SJCRH30 (cell line): ENCODE measurements around the gene TMEM63A. TPM values are rescaled to one million over a fixed set of nuclear protein-coding genes. Genes with fewer than 3 reads are reported as not detected.

Experiments used
- DNase-seq, 2 experiments: peaks; one replicate each; pipeline ENCODE4 v3.0.0-alpha.2; 2015 to 2020
- H3K27ac ChIP-seq: fragments of 250-450 bp; sonication (Bioruptor Pico); 2 replicates; pipeline ENCODE4 v1.5.1; 2020; ENCODE audit warnings: mild to moderate bottlenecking, moderate library complexity
- H3K27me3 ChIP-seq: fragments of 250-450 bp; sonication (Bioruptor Pico); 2 replicates; pipeline ENCODE4 v1.5.1; 2020; ENCODE audit warnings: mild to moderate bottlenecking, moderate library complexity
- H3K36me3 ChIP-seq: fragments of 250-450 bp; sonication (Bioruptor Pico); 2 replicates; pipeline ENCODE4 v1.5.1; 2020; ENCODE audit warnings: mild to moderate bottlenecking, moderate library complexity
- H3K4me1 ChIP-seq: fragments of 250-450 bp; sonication (Bioruptor Pico); 2 replicates; pipeline ENCODE4 v1.5.1; 2020; ENCODE audit warnings: mild to moderate bottlenecking, moderate library complexity
- H3K4me3 ChIP-seq: fragments of 250-450 bp; sonication (Bioruptor Pico); 2 replicates; pipeline ENCODE4 v1.5.1; 2020; ENCODE audit warnings: mild to moderate bottlenecking, moderate library complexity
- H3K9me3 ChIP-seq: fragments of 250-450 bp; sonication (Bioruptor Pico); replicated peaks from 2 replicates; pipeline ENCODE4 v1.5.1; 2020; ENCODE audit warnings: mild to moderate bottlenecking, moderate library complexity
- total RNA-seq: library from RNA; depleted of rRNA; stranded (reverse); fragments of >200 nt; shearing (Covaris generic); gene quantifications from 2 replicates; pipeline ENCODE4 v1.2.3, GENCODE V29; 2014

The TMEM63A gene
- total RNA-seq, 1 experiment from 2014 or later, result 20.4 TPM

DNA sequence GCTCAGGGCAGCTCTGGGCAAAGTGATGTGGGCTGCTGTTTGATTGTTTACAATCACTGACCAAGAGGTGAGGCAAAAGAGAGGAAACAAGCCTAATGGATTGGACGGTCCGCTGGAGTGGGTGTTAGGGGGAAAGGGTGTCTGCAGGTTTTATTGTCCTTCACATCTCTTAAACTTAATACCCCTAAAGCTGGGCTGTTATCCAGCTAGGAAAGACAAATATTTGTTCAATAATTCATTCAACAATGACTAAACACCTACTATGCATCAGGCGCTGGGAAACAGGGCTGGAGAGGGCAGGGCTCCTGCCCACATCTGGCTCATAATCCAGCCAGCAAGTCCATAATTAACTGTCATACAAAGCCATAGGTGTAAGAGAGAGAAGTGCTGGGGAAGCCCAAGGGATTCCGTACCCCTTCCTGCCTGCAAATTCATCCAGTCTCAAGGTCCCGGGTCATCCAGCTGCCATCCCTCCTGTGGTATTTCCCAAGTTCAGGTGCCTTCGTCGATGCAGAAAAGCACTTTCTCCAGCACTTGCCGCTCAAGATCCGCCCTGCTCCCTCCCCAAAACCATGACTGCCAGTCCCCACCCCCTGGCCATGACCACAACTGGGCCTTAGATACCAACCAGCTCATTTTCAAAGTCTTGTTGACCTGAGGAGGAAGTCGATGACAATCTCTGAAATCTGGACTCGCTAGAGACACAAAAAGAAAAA lies 10.7 kb downstream of the TMEM63A start:
- H3K4me1 ChIP-seq, result peaks cover 24% of the 10 kb centered on the region
- H3K27ac ChIP-seq, result no peak overlapping the region
- DNase-seq, result peak in 1 of 2 experiments; percentile 22
- H3K36me3 ChIP-seq, result peaks cover 11% of the 10 kb centered on the region
- H3K9me3 ChIP-seq, result no peaks in the 10 kb centered on the region
- no peaks in the 10 kb centered on the region for H3K27me3 ChIP-seq
- H3K4me3 ChIP-seq, result no peak overlapping the region

GRCh38 chr1:225870911-225871310 lies 11.3 kb downstream of the TMEM63A start:
- no peaks in the 10 kb centered on the region for H3K27me3 ChIP-seq
- no peak overlapping the region for H3K27ac ChIP-seq
- H3K36me3 ChIP-seq, result peaks cover 11% of the 10 kb centered on the region
- H3K4me1 ChIP-seq, result peaks cover 19% of the 10 kb centered on the region
- no peaks in the 10 kb centered on the region for H3K9me3 ChIP-seq
- H3K4me3 ChIP-seq, result no peak overlapping the region
- DNase-seq, result peak; percentile 60 to 72

DNA sequence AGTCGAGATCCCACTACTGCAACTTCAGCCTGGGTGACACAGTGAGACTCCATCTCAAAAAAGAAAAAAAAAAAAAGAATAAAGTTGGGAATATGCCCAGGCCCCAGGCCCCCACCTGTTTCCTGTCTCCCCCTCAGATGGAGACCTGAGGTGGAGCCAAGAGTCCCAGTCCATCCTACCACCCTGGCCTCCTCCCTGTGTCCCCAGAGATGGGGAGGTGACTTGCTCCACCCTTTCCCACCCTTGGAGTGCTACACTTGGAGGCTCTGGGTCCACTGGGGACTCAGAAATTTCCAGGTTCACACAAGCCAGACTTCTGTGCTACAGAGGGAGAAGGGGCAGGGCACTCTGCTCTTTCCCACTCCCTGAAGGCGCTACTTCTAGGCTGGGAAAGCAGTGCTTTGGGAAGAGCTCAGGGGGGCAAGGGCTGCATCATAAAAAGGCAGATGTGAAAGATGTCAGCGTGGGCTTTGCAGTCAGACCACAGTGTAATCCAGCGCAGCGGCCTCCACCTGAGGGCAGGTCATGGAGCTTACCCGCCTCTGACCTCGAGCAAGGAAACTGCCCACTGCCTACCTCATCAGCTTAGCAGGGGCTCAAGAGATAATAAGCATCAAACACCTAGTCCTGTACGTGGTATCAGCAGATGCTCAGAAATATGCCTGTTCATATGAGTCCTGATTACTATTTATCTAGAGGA lies 13.4 kb downstream of the TMEM63A start:
- H3K9me3 ChIP-seq, result no peaks in the 10 kb centered on the region
- no peaks in the 10 kb centered on the region for H3K27me3 ChIP-seq
- H3K4me1 ChIP-seq, result peaks cover 19% of the 10 kb centered on the region
- peak; percentile 65 to 71 for DNase-seq
- no peak overlapping the region for H3K4me3 ChIP-seq
- peaks cover 14% of the 10 kb centered on the region for H3K36me3 ChIP-seq
- H3K27ac ChIP-seq, result no peak overlapping the region

GRCh38 chr1:225866981-225867380 lies 15.2 kb downstream of the TMEM63A start:
- Histone ChIP-seq H3K4me1 (peaks cover 19% of the 10 kb centered on the region), H3K9me3 (no peaks in the 10 kb centered on the region), H3K36me3 (peaks cover 14% of the 10 kb centered on the region), H3K4me3 (no peak overlapping the region), H3K27ac (no peak overlapping the region), H3K27me3 (no peaks in the 10 kb centered on the region)
- DNase-seq, result no peak

GRCh38 chr1:225866061-225866837 lies 15.9 kb downstream of the TMEM63A start:
- Histone ChIP-seq H3K4me1 (peaks cover 14% of the 10 kb centered on the region), H3K27ac (no peak overlapping the region), H3K9me3 (no peaks in the 10 kb centered on the region), H3K27me3 (no peaks in the 10 kb centered on the region), H3K4me3 (no peak overlapping the region), H3K36me3 (peaks cover 14% of the 10 kb centered on the region)
- DNase-seq, result no peak

GRCh38 chr1:225865514-225865913 lies 16.7 kb downstream of the TMEM63A start:
- peaks cover 6% of the 10 kb centered on the region for H3K4me1 ChIP-seq
- H3K36me3 ChIP-seq, result peaks cover 14% of the 10 kb centered on the region
- H3K9me3 ChIP-seq, result no peaks in the 10 kb centered on the region
- H3K27ac ChIP-seq, result no peak overlapping the region
- no peak for DNase-seq
- no peaks in the 10 kb centered on the region for H3K27me3 ChIP-seq
- no peak overlapping the region for H3K4me3 ChIP-seq

GRCh38 chr1:225863167-225863566 lies 19.0 kb downstream of the TMEM63A start:
- Histone ChIP-seq H3K36me3 (peaks cover 15% of the 10 kb centered on the region), H3K27me3 (no peaks in the 10 kb centered on the region), H3K4me3 (no peak overlapping the region), H3K4me1 (no peaks in the 10 kb centered on the region), H3K27ac (no peak overlapping the region), H3K9me3 (no peaks in the 10 kb centered on the region)
- no peak for DNase-seq

- no peaks in the 10 kb centered on the region for H3K27me3 ChIP-seq
- DNase-seq, result no peak
- H3K36me3 ChIP-seq, result peaks cover 15% of the 10 kb centered on the region
- no peaks in the 10 kb centered on the region for H3K9me3 ChIP-seq
- no peak overlapping the region for H3K27ac ChIP-seq
- no peaks in the 10 kb centered on the region for H3K4me1 ChIP-seq
- H3K4me3 ChIP-seq, result no peak overlapping the region
Observed at GRCh38 chr1:225862581-225862950, 19.6 kb downstream of the TMEM63A start.

DNA sequence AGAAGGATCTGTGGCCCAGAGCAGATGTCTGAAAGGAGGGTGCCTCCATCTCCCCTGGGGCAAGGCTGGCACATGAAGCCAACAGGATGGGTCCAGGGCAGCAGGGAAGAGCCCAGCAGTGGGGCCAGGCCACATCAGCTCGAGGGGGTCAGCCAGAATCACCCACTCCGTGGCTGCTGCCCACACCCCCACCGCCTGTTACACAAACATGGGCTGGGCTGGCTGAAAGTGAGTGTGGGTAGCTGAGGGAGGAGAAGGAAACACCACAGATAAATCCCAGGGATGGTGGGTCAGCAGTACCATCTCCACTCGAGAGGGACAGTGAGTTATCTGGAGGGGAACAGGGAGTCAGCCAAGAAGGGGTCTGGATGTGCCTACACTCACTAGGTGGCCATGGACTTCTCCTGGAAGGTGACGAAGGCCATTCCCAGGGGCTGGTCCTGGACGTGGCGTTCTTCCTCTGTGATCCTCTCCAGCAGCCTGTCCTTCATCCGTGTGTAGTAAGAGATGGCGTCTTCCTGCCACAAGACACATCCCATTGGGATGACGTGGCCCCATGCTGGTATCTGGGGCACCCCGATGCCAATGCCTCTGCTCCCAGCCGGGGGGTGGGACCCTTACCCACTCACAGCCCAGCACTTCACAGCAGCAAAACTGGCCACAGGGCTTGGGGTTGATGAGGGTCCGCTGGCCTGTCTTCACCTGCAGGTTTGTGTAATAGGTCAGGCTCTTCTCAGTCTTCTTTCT lies 20.2 kb downstream of the TMEM63A start:
- H3K4me1 ChIP-seq, result no peaks in the 10 kb centered on the region
- no peaks in the 10 kb centered on the region for H3K9me3 ChIP-seq
- no peak for DNase-seq
- H3K27ac ChIP-seq, result no peak overlapping the region
- H3K27me3 ChIP-seq, result no peaks in the 10 kb centered on the region
- H3K36me3 ChIP-seq, result peaks cover 11% of the 10 kb centered on the region
- no peak overlapping the region for H3K4me3 ChIP-seq

GRCh38 chr1:225860876-225861441 lies 21.2 kb downstream of the TMEM63A start:
- no peak overlapping the region for H3K27ac ChIP-seq
- H3K36me3 ChIP-seq, result peaks cover 9% of the 10 kb centered on the region
- no peaks in the 10 kb centered on the region for H3K9me3 ChIP-seq
- H3K4me1 ChIP-seq, result no peaks in the 10 kb centered on the region
- H3K4me3 ChIP-seq, result no peak overlapping the region
- DNase-seq, result no peak
- no peaks in the 10 kb centered on the region for H3K27me3 ChIP-seq

DNA sequence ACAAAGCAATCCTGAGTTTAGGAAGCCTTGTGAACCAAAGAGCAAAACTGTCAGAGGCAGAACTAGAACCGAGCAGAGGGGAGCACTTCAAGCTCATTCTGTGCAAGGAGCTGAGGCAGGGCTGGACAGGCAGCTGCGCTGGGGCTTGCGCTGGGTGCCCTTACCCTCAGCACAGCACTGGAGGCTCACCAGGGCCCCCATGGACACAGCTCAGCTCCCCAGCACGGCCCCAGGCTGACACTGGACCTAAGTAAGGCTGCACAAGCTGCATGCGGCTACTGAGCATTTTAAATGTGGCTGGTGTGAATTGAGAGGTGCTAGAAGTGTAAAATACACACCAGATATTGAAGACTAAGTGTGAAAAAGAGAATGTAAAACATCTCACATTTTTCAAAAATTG lies 22.1 kb downstream of the TMEM63A start:
- Histone ChIP-seq H3K36me3 (peaks cover 12% of the 10 kb centered on the region), H3K27me3 (no peaks in the 10 kb centered on the region), H3K4me1 (no peaks in the 10 kb centered on the region), H3K9me3 (no peaks in the 10 kb centered on the region), H3K4me3 (no peak overlapping the region), H3K27ac (no peak overlapping the region)
- no peak for DNase-seq

DNA sequence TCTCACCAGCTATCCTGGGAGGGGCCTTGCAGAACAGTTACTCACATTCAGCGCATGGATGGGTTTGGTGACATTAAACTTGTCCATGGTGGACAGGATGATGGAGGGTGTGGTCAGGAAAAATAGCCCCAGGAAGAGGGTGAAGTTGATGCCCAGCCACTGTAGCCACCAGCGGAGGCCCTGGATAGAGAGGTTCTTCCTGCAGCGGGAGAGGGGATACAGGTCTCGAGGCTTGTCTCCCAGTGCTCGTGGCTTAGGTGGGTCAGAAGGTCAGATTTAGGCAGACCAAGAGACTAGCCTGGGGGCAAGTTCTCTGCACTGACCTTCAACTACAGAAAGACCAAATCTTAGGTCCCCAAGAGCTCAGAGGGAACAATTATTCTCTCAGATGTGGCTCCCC lies 23.0 kb downstream of the TMEM63A start:
- Histone ChIP-seq H3K9me3 (no peaks in the 10 kb centered on the region), H3K4me3 (no peak overlapping the region), H3K27me3 (no peaks in the 10 kb centered on the region), H3K36me3 (peaks cover 11% of the 10 kb centered on the region), H3K27ac (no peak overlapping the region), H3K4me1 (no peaks in the 10 kb centered on the region)
- DNase-seq, result no peak

DNA sequence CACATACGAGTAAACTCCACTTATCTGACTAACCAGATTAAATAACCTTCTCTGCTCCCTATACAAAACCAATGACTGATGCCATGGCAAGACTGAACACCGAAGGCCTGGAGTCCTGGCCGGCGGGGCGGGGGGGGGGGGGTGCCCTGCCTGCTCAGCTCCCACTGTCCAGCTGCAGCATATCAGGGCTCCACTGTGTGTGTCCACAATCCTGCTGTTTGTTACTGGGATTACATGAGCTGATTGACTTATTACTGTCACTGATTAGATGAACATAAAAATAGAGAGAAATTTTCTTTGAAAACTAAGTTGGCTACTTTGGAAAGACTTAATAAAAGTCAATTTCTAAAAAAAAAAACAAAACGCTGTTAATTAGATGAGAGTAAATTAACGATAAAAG lies 24.9 kb downstream of the TMEM63A start:
- H3K4me3 ChIP-seq, result no peak overlapping the region
- H3K27ac ChIP-seq, result no peak overlapping the region
- H3K9me3 ChIP-seq, result no peaks in the 10 kb centered on the region
- DNase-seq, result no peak
- peaks cover 11% of the 10 kb centered on the region for H3K36me3 ChIP-seq
- H3K27me3 ChIP-seq, result no peaks in the 10 kb centered on the region
- no peaks in the 10 kb centered on the region for H3K4me1 ChIP-seq

DNA sequence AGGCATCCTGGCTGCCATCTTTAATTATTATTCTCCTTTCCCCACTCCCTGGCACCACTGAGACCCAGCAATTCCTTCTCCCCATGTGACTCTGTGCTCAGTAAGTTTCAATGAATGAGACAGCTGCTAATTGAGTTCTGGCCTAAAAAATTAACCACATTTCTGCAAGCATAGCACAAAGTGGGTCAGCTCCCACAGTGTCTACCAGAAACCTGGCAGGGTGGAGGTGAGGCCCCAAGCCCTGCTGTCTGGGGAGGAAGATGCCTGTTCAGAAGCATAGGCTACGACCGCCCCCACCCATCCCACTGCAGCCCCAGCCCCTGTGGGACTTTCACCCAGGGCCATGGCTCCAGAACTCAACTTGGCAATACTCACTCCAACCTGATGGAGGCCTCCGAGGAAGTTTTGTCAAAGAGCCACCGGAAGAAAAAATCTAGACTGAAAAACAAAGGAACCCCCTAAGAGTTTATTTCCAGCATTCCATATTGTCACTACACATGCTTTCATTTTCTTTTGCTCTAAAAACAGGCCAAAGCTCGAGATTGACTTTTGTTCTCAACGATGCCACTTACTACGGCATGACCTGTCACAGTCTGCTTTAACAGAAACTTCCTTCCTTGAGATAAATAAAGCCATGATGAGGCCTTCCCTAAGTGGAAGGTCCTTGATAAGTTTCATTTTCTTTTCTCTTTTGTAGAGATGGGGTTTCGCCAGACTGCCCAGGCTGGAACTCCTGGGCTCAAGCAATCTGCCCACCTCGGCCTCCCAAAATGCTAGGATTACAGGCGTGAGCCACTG lies 26.5 kb downstream of the TMEM63A start:
- Histone ChIP-seq H3K27ac (no peak overlapping the region), H3K27me3 (no peaks in the 10 kb centered on the region), H3K36me3 (peaks cover 11% of the 10 kb centered on the region), H3K4me1 (no peaks in the 10 kb centered on the region), H3K4me3 (no peak overlapping the region), H3K9me3 (no peaks in the 10 kb centered on the region)
- no peak for DNase-seq
